Measurements from ENCODE around the gene TLNRD1. TPM values are rescaled to one million over a fixed set of nuclear protein-coding genes. Genes with fewer than 3 reads are reported as not detected.
"Not testable (repeated sequence)": the region's sequence is repeated elsewhere in the genome, so short reads cannot be mapped to it uniquely, and the experiment has no call there.

The TLNRD1 gene
- total and polyA plus RNA-seq, 3 experiments from 2014 or later, result 6.3 to 38.6 (median 35.9) TPM

- CTCF ChIA-PET, result interaction anchor here (0.6 to 1.2 kb wide), 6 partner anchors 9 to 439 kb away, joined by 3 to 5 read pairs (median 3); no protein-coding TSS in a partner anchor
- no peaks in the 10 kb centered on the region for H3K27me3 Mint-ChIP-seq
- H3K27ac Mint-ChIP-seq, result no peak overlapping the region
- H3K4me3 ChIP-seq (ENCODE audit: low read length), result no peak overlapping the region
- no peaks in the 10 kb centered on the region for H3K36me3 ChIP-seq (ENCODE audit: insufficient read depth, low read length)
- no peaks in the 10 kb centered on the region for H3K4me1 ChIP-seq (ENCODE audit: insufficient read depth, low read length)
- no peak for DNase-seq
- POLR2A ChIA-PET, result no interaction called here
- peaks cover 27 to 65% (median 37%) of the 10 kb centered on the region in 3 donors for H3K36me3 Mint-ChIP-seq
- H3K9me3 Mint-ChIP-seq, result no peaks in the 10 kb centered on the region
- H3K27ac ChIP-seq (ENCODE audit: low read depth, low read length), result no peak overlapping the region
- no peaks in the 10 kb centered on the region for H3K9me3 ChIP-seq (ENCODE audit: low read length)
- H3K4me3 Mint-ChIP-seq, result no peak overlapping the region
- no peaks in the 10 kb centered on the region for H3K27me3 ChIP-seq (ENCODE audit: insufficient read depth, low read length, poor library complexity, severe bottlenecking)
- H3K4me1 Mint-ChIP-seq, result peaks cover 23 to 29% (median 24%) of the 10 kb centered on the region in 3 donors
These were observed 41.8 kb upstream of the TLNRD1 start for GRCh38 chr15:80958818-80959495.

- POLR2A ChIA-PET; H3K27me3 Mint-ChIP-seq; H3K27ac ChIP-seq (ENCODE audit: low read depth, low read length); H3K4me3 Mint-ChIP-seq; H3K4me1 ChIP-seq (ENCODE audit: insufficient read depth, low read length); H3K4me3 ChIP-seq (ENCODE audit: low read length); H3K9me3 Mint-ChIP-seq; H3K36me3 ChIP-seq (ENCODE audit: insufficient read depth, low read length); H3K9me3 ChIP-seq (ENCODE audit: low read length); DNase-seq; H3K27me3 ChIP-seq (ENCODE audit: insufficient read depth, low read length, poor library complexity, severe bottlenecking); CTCF ChIA-PET; H3K27ac Mint-ChIP-seq: not testable (repeated sequence)
- Mint-ChIP-seq H3K4me1 (peaks cover 25 to 38% (median 38%) of the 10 kb centered on the region in 3 donors), H3K36me3 (peaks cover 14 to 76% (median 35%) of the 10 kb centered on the region in 3 donors)
These were observed 35.3 kb upstream of the TLNRD1 start for GRCh38 chr15:80965454-80965853.

GRCh38 chr15:80966431-80967197, 34.1 kb upstream of the TLNRD1 start:
- Mint-ChIP-seq H3K27me3 (peaks cover 0 to 3% of the 10 kb centered on the region in 2 donors), H3K36me3 (peaks cover 12 to 71% (median 34%) of the 10 kb centered on the region in 3 donors), H3K27ac (peak overlapping the region in 1 of 8 donors; percentile 78), H3K9me3 (peaks cover 0 to 7% (median 0%) of the 10 kb centered on the region in 5 donors), H3K4me3 (no peak overlapping the region), H3K4me1 (peaks cover 26 to 37% (median 36%) of the 10 kb centered on the region in 3 donors)
- Histone ChIP-seq H3K4me1 (ENCODE audit: insufficient read depth, low read length) (no peaks in the 10 kb centered on the region), H3K27ac (ENCODE audit: low read depth, low read length) (no peak overlapping the region), H3K9me3 (ENCODE audit: low read length) (no peaks in the 10 kb centered on the region), H3K36me3 (ENCODE audit: insufficient read depth, low read length) (no peaks in the 10 kb centered on the region), H3K4me3 (ENCODE audit: low read length) (no peak overlapping the region), H3K27me3 (ENCODE audit: insufficient read depth, low read length, poor library complexity, severe bottlenecking) (no peaks in the 10 kb centered on the region)
- ChIA-PET POLR2A (no interaction called here), CTCF (interaction anchor here (1.1 kb wide), 1 partner anchor 510 kb away, joined by 3 read pairs; no protein-coding TSS in a partner anchor)
- DNase-seq, result no peak

- no peak overlapping the region for H3K4me3 ChIP-seq (ENCODE audit: low read length)
- H3K36me3 ChIP-seq (ENCODE audit: insufficient read depth, low read length), result no peaks in the 10 kb centered on the region
- Mint-ChIP-seq H3K27me3 (peaks cover 0 to 3% of the 10 kb centered on the region in 2 donors), H3K27ac (peak overlapping the region in 2 of 8 donors; percentile 30 to 78), H3K9me3 (peaks cover 0 to 7% (median 0%) of the 10 kb centered on the region in 5 donors), H3K36me3 (peaks cover 13 to 71% (median 26%) of the 10 kb centered on the region in 3 donors), H3K4me1 (peaks cover 19 to 29% (median 28%) of the 10 kb centered on the region in 3 donors), H3K4me3 (no peak overlapping the region)
- H3K9me3 ChIP-seq (ENCODE audit: low read length), result no peaks in the 10 kb centered on the region
- H3K4me1 ChIP-seq (ENCODE audit: insufficient read depth, low read length), result no peaks in the 10 kb centered on the region
- no peak for DNase-seq
- no peak overlapping the region for H3K27ac ChIP-seq (ENCODE audit: low read depth, low read length)
- no peaks in the 10 kb centered on the region for H3K27me3 ChIP-seq (ENCODE audit: insufficient read depth, low read length, poor library complexity, severe bottlenecking)
- ChIA-PET POLR2A (no interaction called here), CTCF (interaction anchor here (0.6 to 2.2 kb wide), 3 partner anchors 9 to 512 kb away, joined by 3 to 9 read pairs (median 6); no protein-coding TSS in a partner anchor)
These were observed 33.3 kb upstream of the TLNRD1 start for GRCh38 chr15:80967451-80967850.

GRCh38 chr15:80967991-80968510, 32.7 kb upstream of the TLNRD1 start:
- POLR2A ChIA-PET, result no interaction called here
- Mint-ChIP-seq H3K9me3 (peaks cover 0 to 7% (median 0%) of the 10 kb centered on the region in 5 donors), H3K4me1 (peaks cover 13 to 23% (median 22%) of the 10 kb centered on the region in 3 donors), H3K4me3 (no peak overlapping the region), H3K27me3 (peaks cover 0 to 3% of the 10 kb centered on the region in 2 donors), H3K27ac (peak overlapping the region in 3 of 8 donors; percentile 27 to 42 (median 36)), H3K36me3 (peaks cover 13 to 69% (median 20%) of the 10 kb centered on the region in 3 donors)
- Histone ChIP-seq H3K9me3 (ENCODE audit: low read length) (no peaks in the 10 kb centered on the region), H3K27ac (ENCODE audit: low read depth, low read length) (no peak overlapping the region), H3K27me3 (ENCODE audit: insufficient read depth, low read length, poor library complexity, severe bottlenecking) (no peaks in the 10 kb centered on the region), H3K4me3 (ENCODE audit: low read length) (no peak overlapping the region), H3K4me1 (ENCODE audit: insufficient read depth, low read length) (no peaks in the 10 kb centered on the region), H3K36me3 (ENCODE audit: insufficient read depth, low read length) (no peaks in the 10 kb centered on the region)
- CTCF ChIA-PET, result interaction anchor here (0.8 to 2.2 kb wide), 5 partner anchors 9 to 512 kb away, joined by 3 to 11 read pairs (median 6); no protein-coding TSS in a partner anchor
- no peak for DNase-seq

GRCh38 chr15:80969316-80969715, 31.4 kb upstream of the TLNRD1 start:
- Mint-ChIP-seq H3K4me3 (no peak overlapping the region), H3K27me3 (peaks cover 0 to 3% of the 10 kb centered on the region in 2 donors), H3K9me3 (peaks cover 0 to 5% (median 0%) of the 10 kb centered on the region in 5 donors), H3K4me1 (peaks cover 12 to 14% (median 13%) of the 10 kb centered on the region in 3 donors), H3K36me3 (peaks cover 9 to 63% (median 9%) of the 10 kb centered on the region in 3 donors), H3K27ac (no peak overlapping the region)
- no peak for DNase-seq
- H3K9me3 ChIP-seq (ENCODE audit: low read length), result no peaks in the 10 kb centered on the region
- ChIA-PET POLR2A (no interaction called here), CTCF (interaction anchor here (0.6 to 2.2 kb wide), 22 partner anchors 8 to 519 kb away, joined by 3 to 13 read pairs (median 6); partner anchors contain the start of gene TLNRD1)
- H3K4me1 ChIP-seq (ENCODE audit: insufficient read depth, low read length), result no peaks in the 10 kb centered on the region
- no peak overlapping the region for H3K27ac ChIP-seq (ENCODE audit: low read depth, low read length)
- H3K4me3 ChIP-seq (ENCODE audit: low read length), result no peak overlapping the region
- no peaks in the 10 kb centered on the region for H3K27me3 ChIP-seq (ENCODE audit: insufficient read depth, low read length, poor library complexity, severe bottlenecking)
- H3K36me3 ChIP-seq (ENCODE audit: insufficient read depth, low read length), result no peaks in the 10 kb centered on the region

GRCh38 chr15:80970018-80970657, 30.6 kb upstream of the TLNRD1 start:
- H3K9me3 ChIP-seq (ENCODE audit: low read length), result no peaks in the 10 kb centered on the region
- no peaks in the 10 kb centered on the region for H3K27me3 ChIP-seq (ENCODE audit: insufficient read depth, low read length, poor library complexity, severe bottlenecking)
- H3K36me3 Mint-ChIP-seq, result peaks cover under 1 to 55% (median 8%) of the 10 kb centered on the region in 3 donors
- no peaks in the 10 kb centered on the region for H3K36me3 ChIP-seq (ENCODE audit: insufficient read depth, low read length)
- no peak overlapping the region for H3K4me3 Mint-ChIP-seq
- DNase-seq, result peak; percentile 34 to 60 (median 42)
- peaks cover 0 to 3% of the 10 kb centered on the region in 2 donors for H3K27me3 Mint-ChIP-seq
- H3K9me3 Mint-ChIP-seq, result no peaks in the 10 kb centered on the region
- no peak overlapping the region for H3K27ac ChIP-seq (ENCODE audit: low read depth, low read length)
- H3K4me1 Mint-ChIP-seq, result peaks cover 16 to 18% (median 17%) of the 10 kb centered on the region in 3 donors
- H3K27ac Mint-ChIP-seq, result peak overlapping the region in 5 of 8 donors; percentile 26 to 59 (median 36)
- ChIA-PET CTCF (interaction anchor here (0.6 to 2.2 kb wide), 21 partner anchors 9 to 519 kb away, joined by 3 to 13 read pairs (median 5); partner anchors contain the start of gene TLNRD1), POLR2A (no interaction called here)
- no peaks in the 10 kb centered on the region for H3K4me1 ChIP-seq (ENCODE audit: insufficient read depth, low read length)
- no peak overlapping the region for H3K4me3 ChIP-seq (ENCODE audit: low read length)
